ENCODE data around the gene ARID1B.

ARID1B gene

DNA sequence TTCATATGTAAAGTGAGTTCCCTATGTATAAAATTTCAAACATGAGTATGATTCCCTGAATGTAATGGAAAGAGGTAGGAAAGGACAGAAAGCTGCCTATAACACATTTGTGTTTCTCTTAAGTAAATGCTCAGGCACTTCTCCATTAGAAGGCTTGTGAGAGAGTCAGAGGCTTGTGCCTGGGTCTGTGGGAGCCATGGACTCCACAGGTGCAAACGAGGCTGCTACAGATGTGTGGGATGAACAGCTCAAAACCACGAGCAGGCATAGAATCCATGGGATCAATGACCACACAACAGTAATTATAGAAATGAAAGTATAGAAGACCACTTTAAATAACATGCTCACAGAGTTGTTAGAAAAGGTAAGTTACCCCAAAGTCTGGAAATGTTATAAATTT is 134.4 kb downstream of the ARID1B start:
- H2BK5ac ChIP-seq (ENCODE audit: low read depth, low read length, poor library complexity), result no peak overlapping the region
- H2AK5ac ChIP-seq (ENCODE audit: low read length), result no peak overlapping the region
- DNase-seq, result no peak
- no CpG with 5 or more reads among the region's 2 CpGs for WGBS (ENCODE audit: extremely low coverage, insufficient coverage, insufficient read length)
- H4K12ac ChIP-seq (ENCODE audit: low read depth, low read length), result no peak overlapping the region
- H3K79me1 ChIP-seq (ENCODE audit: low read length), result no peaks in the 10 kb centered on the region
- no peak overlapping the region for H2BK120ac ChIP-seq (ENCODE audit: insufficient read depth, low read length, poor library complexity)
- H3K14ac ChIP-seq (ENCODE audit: low read length), result no peak overlapping the region
- no peak overlapping the region for H2BK12ac ChIP-seq (ENCODE audit: low read length)
- H3K4me2 ChIP-seq (ENCODE audit: low read length), result no peak overlapping the region
- H3K36me3 ChIP-seq (ENCODE audit: control insufficient read depth in 1 of 2, insufficient read depth in 2 of 2, low read length in 2 of 2), result peaks cover 0 to 3% of the 10 kb centered on the region in 2 experiments
- H4K91ac ChIP-seq (ENCODE audit: low read depth, low read length), result no peak overlapping the region
- H3K4ac ChIP-seq (ENCODE audit: low read depth, low read length), result no peak overlapping the region
- H3K27ac ChIP-seq (ENCODE audit: low read depth, low read length), result no peak overlapping the region
- no peaks in the 10 kb centered on the region for H3K9me3 ChIP-seq (ENCODE audit: insufficient read depth, low read depth, low read length)
- H2AFZ ChIP-seq (ENCODE audit: insufficient read depth, low read length, poor library complexity), result no peak overlapping the region
- H3K23ac ChIP-seq (ENCODE audit: low read length), result no peak overlapping the region
- H3K4me3 ChIP-seq (ENCODE audit: low read depth, low read length), result no peak overlapping the region
- H3K4me1 ChIP-seq (ENCODE audit: control insufficient read depth in 1 of 2, insufficient read depth in 2 of 2, low read length in 2 of 2), result no peaks in the 10 kb centered on the region
- H3K9ac ChIP-seq (ENCODE audit: low read length), result no peak overlapping the region
- no peaks in the 10 kb centered on the region for H3K27me3 ChIP-seq (ENCODE audit: insufficient read depth, low read length)
- peaks cover 2% of the 10 kb centered on the region for H3K79me2 ChIP-seq (ENCODE audit: control insufficient read depth, insufficient read depth, low read length, poor library complexity)
- H3K18ac ChIP-seq (ENCODE audit: low read length), result no peak overlapping the region
- H4K8ac ChIP-seq (ENCODE audit: low read depth, low read length), result no peak overlapping the region

DNA sequence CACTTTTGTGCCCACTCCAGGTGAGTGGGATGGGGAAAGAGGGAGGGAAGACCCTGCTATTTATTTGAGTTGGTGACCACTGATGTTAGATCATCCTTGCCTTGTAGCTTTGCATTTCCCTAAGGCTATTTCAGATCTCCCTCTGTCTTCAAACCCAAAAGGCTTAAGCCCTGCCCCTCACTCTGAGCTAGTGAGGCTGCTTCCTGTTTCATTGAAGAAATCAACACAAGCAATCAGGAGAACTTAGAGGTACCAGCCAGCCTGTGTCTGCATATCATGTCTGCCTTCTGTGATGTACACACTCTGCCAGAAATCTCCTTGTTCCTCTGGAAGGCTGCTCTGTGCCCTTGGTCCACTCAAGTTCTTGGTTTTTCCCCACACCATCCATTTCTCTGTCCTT is 135.3 kb downstream of the ARID1B start:
- Histone ChIP-seq H3K23ac (ENCODE audit: low read length) (no peak overlapping the region), H2BK5ac (ENCODE audit: low read depth, low read length, poor library complexity) (no peak overlapping the region), H3K4me2 (ENCODE audit: low read length) (no peak overlapping the region), H2AFZ (ENCODE audit: insufficient read depth, low read length, poor library complexity) (no peak overlapping the region), H3K18ac (ENCODE audit: low read length) (no peak overlapping the region), H2BK120ac (ENCODE audit: insufficient read depth, low read length, poor library complexity) (no peak overlapping the region), H4K8ac (ENCODE audit: low read depth, low read length) (no peak overlapping the region), H4K91ac (ENCODE audit: low read depth, low read length) (no peak overlapping the region), H3K27ac (ENCODE audit: low read depth, low read length) (no peak overlapping the region), H3K9me3 (ENCODE audit: insufficient read depth, low read depth, low read length) (no peaks in the 10 kb centered on the region), H3K4me1 (ENCODE audit: control insufficient read depth in 1 of 2, insufficient read depth in 2 of 2, low read length in 2 of 2) (no peaks in the 10 kb centered on the region), H3K4me3 (ENCODE audit: low read depth, low read length) (no peak overlapping the region), H3K27me3 (ENCODE audit: insufficient read depth, low read length) (no peaks in the 10 kb centered on the region), H2BK12ac (ENCODE audit: low read length) (no peak overlapping the region), H4K12ac (ENCODE audit: low read depth, low read length) (no peak overlapping the region), H3K79me1 (ENCODE audit: low read length) (no peaks in the 10 kb centered on the region), H3K36me3 (ENCODE audit: control insufficient read depth in 1 of 2, insufficient read depth in 2 of 2, low read length in 2 of 2) (peaks cover 0 to 3% of the 10 kb centered on the region in 2 experiments), H3K9ac (ENCODE audit: low read length) (no peak overlapping the region), H3K4ac (ENCODE audit: low read depth, low read length) (no peak overlapping the region), H3K14ac (ENCODE audit: low read length) (no peak overlapping the region), H2AK5ac (ENCODE audit: low read length) (no peak overlapping the region), H3K79me2 (ENCODE audit: control insufficient read depth, insufficient read depth, low read length, poor library complexity) (peaks cover 2% of the 10 kb centered on the region)
- no peak for DNase-seq

DNA sequence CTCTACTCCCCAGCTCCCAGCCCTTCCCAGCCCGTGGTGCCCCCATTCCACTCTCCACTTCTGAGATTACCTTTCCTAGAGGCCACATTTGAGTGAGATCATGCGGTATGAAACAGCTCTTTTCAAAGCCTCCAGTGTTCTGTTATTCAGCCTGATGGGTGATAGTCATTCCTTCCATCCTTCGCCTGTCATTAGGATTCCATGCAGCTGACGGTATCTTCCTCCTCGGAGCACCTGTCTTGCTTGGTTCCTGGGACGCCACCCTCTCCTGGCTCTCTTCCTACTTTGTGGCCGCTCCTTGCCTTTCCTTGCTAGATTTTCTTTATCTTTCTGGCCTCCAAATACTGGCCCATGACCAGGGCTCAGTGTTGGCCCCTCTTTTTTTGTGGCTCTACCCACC is 137.0 kb downstream of the ARID1B start:
- H4K91ac ChIP-seq (ENCODE audit: low read depth, low read length), result no peak overlapping the region
- no peak overlapping the region for H3K4me2 ChIP-seq (ENCODE audit: low read length)
- no peak overlapping the region for H3K27ac ChIP-seq (ENCODE audit: low read depth, low read length)
- H2AFZ ChIP-seq (ENCODE audit: insufficient read depth, low read length, poor library complexity), result no peak overlapping the region
- H3K9me3 ChIP-seq (ENCODE audit: insufficient read depth, low read depth, low read length), result no peaks in the 10 kb centered on the region
- no peak overlapping the region for H2BK120ac ChIP-seq (ENCODE audit: insufficient read depth, low read length, poor library complexity)
- no peaks in the 10 kb centered on the region for H3K4me1 ChIP-seq (ENCODE audit: control insufficient read depth in 1 of 2, insufficient read depth in 2 of 2, low read length in 2 of 2)
- H3K27me3 ChIP-seq (ENCODE audit: insufficient read depth, low read length), result no peaks in the 10 kb centered on the region
- H2BK12ac ChIP-seq (ENCODE audit: low read length), result no peak overlapping the region
- H3K18ac ChIP-seq (ENCODE audit: low read length), result peak overlapping the region; percentile 4
- H4K12ac ChIP-seq (ENCODE audit: low read depth, low read length), result no peak overlapping the region
- H2AK5ac ChIP-seq (ENCODE audit: low read length), result no peak overlapping the region
- no CpG with 5 or more reads among the region's 7 CpGs for WGBS (ENCODE audit: extremely low coverage, insufficient coverage, insufficient read length)
- H3K14ac ChIP-seq (ENCODE audit: low read length), result no peak overlapping the region
- H3K79me1 ChIP-seq (ENCODE audit: low read length), result no peaks in the 10 kb centered on the region
- no peak overlapping the region for H2BK5ac ChIP-seq (ENCODE audit: low read depth, low read length, poor library complexity)
- H3K9ac ChIP-seq (ENCODE audit: low read length), result no peak overlapping the region
- peak; percentile 20 to 68 for DNase-seq
- H3K79me2 ChIP-seq (ENCODE audit: control insufficient read depth, insufficient read depth, low read length, poor library complexity), result peaks cover 2% of the 10 kb centered on the region
- no peak overlapping the region for H4K8ac ChIP-seq (ENCODE audit: low read depth, low read length)
- H3K4ac ChIP-seq (ENCODE audit: low read depth, low read length), result no peak overlapping the region
- no peak overlapping the region for H3K4me3 ChIP-seq (ENCODE audit: low read depth, low read length)
- peaks cover 0 to under 1% of the 10 kb centered on the region in 2 experiments for H3K36me3 ChIP-seq (ENCODE audit: control insufficient read depth in 1 of 2, insufficient read depth in 2 of 2, low read length in 2 of 2)
- H3K23ac ChIP-seq (ENCODE audit: low read length), result no peak overlapping the region

DNA sequence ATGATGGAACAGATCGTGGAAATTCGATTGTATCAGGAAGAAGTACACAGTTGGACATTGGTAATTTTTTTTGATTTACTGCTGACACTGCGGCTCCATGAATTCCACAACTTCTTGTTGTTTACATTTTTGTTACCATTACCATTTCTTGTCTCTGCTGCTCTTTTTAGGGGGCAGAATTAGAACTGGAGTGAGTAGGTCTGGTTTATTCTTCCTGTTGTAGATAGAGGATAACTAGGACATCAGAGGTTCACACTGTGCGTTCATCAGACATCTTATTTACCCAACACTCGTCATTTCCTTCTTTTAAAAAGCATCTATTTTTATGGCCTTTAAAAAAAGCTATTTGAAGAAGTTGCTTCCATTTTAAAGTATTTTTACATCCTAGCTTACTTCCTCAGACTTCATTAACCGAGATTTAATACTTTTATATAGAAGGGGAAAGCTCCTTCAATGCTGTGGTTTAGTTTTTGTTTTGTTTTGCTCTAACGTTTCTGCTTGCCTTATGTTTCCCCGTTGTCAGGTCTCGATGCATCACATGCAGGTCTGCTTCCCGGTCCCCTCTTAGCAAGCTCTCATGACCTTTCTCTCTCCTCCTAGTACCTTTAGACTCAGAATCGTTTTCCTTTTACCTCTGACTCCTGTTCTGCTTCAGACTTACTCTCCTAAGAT is 139.1 kb downstream of the ARID1B start:
- Histone ChIP-seq H4K12ac (ENCODE audit: low read depth, low read length) (no peak overlapping the region), H2AFZ (ENCODE audit: insufficient read depth, low read length, poor library complexity) (no peak overlapping the region), H3K79me2 (ENCODE audit: control insufficient read depth, insufficient read depth, low read length, poor library complexity) (peaks cover 2% of the 10 kb centered on the region), H3K9ac (ENCODE audit: low read length) (no peak overlapping the region), H3K9me3 (ENCODE audit: insufficient read depth, low read depth, low read length) (no peaks in the 10 kb centered on the region), H2AK5ac (ENCODE audit: low read length) (no peak overlapping the region), H3K27me3 (ENCODE audit: insufficient read depth, low read length) (no peaks in the 10 kb centered on the region), H3K18ac (ENCODE audit: low read length) (no peak overlapping the region), H3K14ac (ENCODE audit: low read length) (no peak overlapping the region), H3K4me2 (ENCODE audit: low read length) (no peak overlapping the region), H4K8ac (ENCODE audit: low read depth, low read length) (no peak overlapping the region), H3K4ac (ENCODE audit: low read depth, low read length) (no peak overlapping the region), H2BK5ac (ENCODE audit: low read depth, low read length, poor library complexity) (no peak overlapping the region), H2BK120ac (ENCODE audit: insufficient read depth, low read length, poor library complexity) (no peak overlapping the region), H3K4me3 (ENCODE audit: low read depth, low read length) (no peak overlapping the region), H4K91ac (ENCODE audit: low read depth, low read length) (no peak overlapping the region), H3K79me1 (ENCODE audit: low read length) (no peaks in the 10 kb centered on the region), H2BK12ac (ENCODE audit: low read length) (no peak overlapping the region), H3K27ac (ENCODE audit: low read depth, low read length) (no peak overlapping the region), H3K23ac (ENCODE audit: low read length) (no peak overlapping the region), H3K4me1 (ENCODE audit: control insufficient read depth in 1 of 2, insufficient read depth in 2 of 2, low read length in 2 of 2) (no peaks in the 10 kb centered on the region), H3K36me3 (ENCODE audit: control insufficient read depth in 1 of 2, insufficient read depth in 2 of 2, low read length in 2 of 2) (no peaks in the 10 kb centered on the region)
- no CpG with 5 or more reads among the region's 11 CpGs for WGBS (ENCODE audit: extremely low coverage, insufficient coverage, insufficient read length)
- no peak for DNase-seq

Measured in trophoblast cell (in vitro differentiated cells and primary cell).